Omental fat pad (tissue), 4 donors: Measurements from ENCODE around the gene COLEC12. TPM values are rescaled to one million over a fixed set of nuclear protein-coding genes. Genes with fewer than 3 reads are reported as not detected.
"Not testable (repeated sequence)": the region's sequence is repeated elsewhere in the genome, so short reads cannot be mapped to it uniquely, and the experiment has no call there.

Experiments used
- ATAC-seq: fragments of 150-250 bp; one replicate; pipeline ENCODE4 v1.9.1; 2016; ENCODE audit warnings: mild to moderate bottlenecking, moderate library complexity; ENCODE audit not compliant: low FRiP score
- DNase-seq: peaks from one replicate; pipeline ENCODE4 v3.0.0-alpha.2; 2019; ENCODE audit warnings: low spot score
- CTCF ChIP-seq, 3 donors: fragments of 450-650 bp; IDR thresholded peaks; one replicate each; pipeline ENCODE4 v1.5.1; 2016 to 2017; ENCODE audit warnings: antibody characterized with exemption in 3 of 3, mild to moderate bottlenecking in 3 of 3, moderate library complexity in 2 of 3
- total RNA-seq, 4 donors: library from RNA; depleted of rRNA; stranded (reverse); fragments of >200 nt; gene quantifications; one replicate each; pipeline ENCODE4 v1.1.0, GENCODE V29; 2016

The COLEC12 gene
- total RNA-seq, 4 donors from 2014 or later = 25.3 to 54.8 (median 42.7) TPM

- no peak for DNase-seq
- no peak for ATAC-seq
- no peak for TF ChIP-seq CTCF (IDR thresholded peaks at IDR 0.05)
Observed at GRCh38 chr18:295756-296490, 204.6 kb downstream of the COLEC12 start.

GRCh38 chr18:294566-294965, 205.9 kb downstream of the COLEC12 start:
- no peak for DNase-seq
- no peak for TF ChIP-seq CTCF (IDR thresholded peaks at IDR 0.05)
- ATAC-seq = no peak

- DNase-seq = no peak
- no peak for TF ChIP-seq CTCF (IDR thresholded peaks at IDR 0.05)
- ATAC-seq = no peak
Observed at GRCh38 chr18:293536-293935, 207.0 kb downstream of the COLEC12 start.

GRCh38 chr18:292271-292670, 208.2 kb downstream of the COLEC12 start:
- DNase-seq (no peak), ATAC-seq (no peak)
- TF ChIP-seq CTCF (IDR thresholded peaks at IDR 0.05) = no peak

GRCh38 chr18:289970-290369, 210.5 kb downstream of the COLEC12 start:
- DNase-seq, ATAC-seq: not testable (repeated sequence)

- no peak for TF ChIP-seq CTCF (IDR thresholded peaks at IDR 0.05)
- no peak for DNase-seq
- ATAC-seq = no peak
Observed at GRCh38 chr18:289026-289425, 211.5 kb downstream of the COLEC12 start.

- TF ChIP-seq CTCF (IDR thresholded peaks at IDR 0.05) = no peak
- ATAC-seq (no peak), DNase-seq (no peak)
Observed at GRCh38 chr18:286515-287310, 213.8 kb downstream of the COLEC12 start.
